KBM-7 (cell line): ENCODE results near the gene LRRC70.
"Not testable (repeated sequence)": the region's sequence is repeated elsewhere in the genome, so short reads cannot be mapped to it uniquely, and the experiment has no call there.

Experiments used
- DNase-seq: peaks from one replicate; pipeline ENCODE4 v3.0.0-alpha.2; 2015
- in situ Hi-C: fragments of 300-500 bp; cut with MboI; formaldehyde crosslinking; loops from 2 replicates; pipeline ENCODE4 v1.14.3; 2020; ENCODE audit warnings: low sequenced_read_pairs, low pct_unique_long_range_greater_than_20kb, mixed read lengths

LRRC70 gene

GRCh38 chr5:62596691-62597090 is 18.1 kb downstream of the LRRC70 start:
- in situ Hi-C loops = no loop called here
- DNase-seq = no peak

- in situ Hi-C loops = no loop called here
- DNase-seq = no peak
Observed at GRCh38 chr5:62597314-62597713, 18.7 kb downstream of the LRRC70 start.

- in situ Hi-C loops = no loop called here
Observed at GRCh38 chr5:62600560-62601252, 22.1 kb downstream of the LRRC70 start.

GRCh38 chr5:62603934-62604333 is 25.3 kb downstream of the LRRC70 start:
- DNase-seq = no peak
- in situ Hi-C loops = no loop called here

More at GRCh38 chr5:62600560-62601252, 22.1 kb downstream of the LRRC70 start:
- no peak for DNase-seq

- DNase-seq = no peak
- in situ Hi-C loops = no loop called here
Observed at GRCh38 chr5:62605638-62606037, 27.0 kb downstream of the LRRC70 start.

- in situ Hi-C loops = no loop called here
- no peak for DNase-seq
Observed at GRCh38 chr5:62606878-62607277, 28.3 kb downstream of the LRRC70 start.

GRCh38 chr5:62607615-62608014 is 29.0 kb downstream of the LRRC70 start:
- in situ Hi-C loops = no loop called here
- no peak for DNase-seq

- in situ Hi-C loops = no loop called here
Observed at GRCh38 chr5:62608529-62609511, 30.2 kb downstream of the LRRC70 start.

GRCh38 chr5:62614355-62614754 is 35.7 kb downstream of the LRRC70 start:
- in situ Hi-C loops = no loop called here
- no peak for DNase-seq

More at GRCh38 chr5:62608529-62609511, 30.2 kb downstream of the LRRC70 start:
- DNase-seq = no peak

- DNase-seq = no peak
- in situ Hi-C loops = no loop called here
Observed at GRCh38 chr5:62616615-62617277, 38.1 kb downstream of the LRRC70 start.

- no peak for DNase-seq
- in situ Hi-C loops = no loop called here
Observed at GRCh38 chr5:62617943-62618342, 39.3 kb downstream of the LRRC70 start.

- in situ Hi-C loops = no loop called here
- no peak for DNase-seq
Observed at GRCh38 chr5:62620761-62621160, 42.1 kb downstream of the LRRC70 start.

- no peak for DNase-seq
- in situ Hi-C loops = no loop called here
Observed at GRCh38 chr5:62621280-62621679, 42.7 kb downstream of the LRRC70 start.

GRCh38 chr5:62623271-62623670 is 44.7 kb downstream of the LRRC70 start:
- no peak for DNase-seq
- in situ Hi-C loops = no loop called here

GRCh38 chr5:62624436-62624835 is 45.8 kb downstream of the LRRC70 start:
- DNase-seq, in situ Hi-C loops: not testable (repeated sequence)

- in situ Hi-C loops = no loop called here
- DNase-seq = no peak
Observed at GRCh38 chr5:62626534-62626933, 47.9 kb downstream of the LRRC70 start.

- in situ Hi-C loops = no loop called here
- DNase-seq = no peak
Observed at GRCh38 chr5:62627121-62627520, 48.5 kb downstream of the LRRC70 start.

GRCh38 chr5:62627901-62628300 is 49.3 kb downstream of the LRRC70 start:
- no peak for DNase-seq
- in situ Hi-C loops = no loop called here
